Measurements from ENCODE around the gene RABGGTB. TPM values are rescaled to one million over a fixed set of nuclear protein-coding genes. Genes with fewer than 3 reads are reported as not detected.
"Not testable (repeated sequence)": the region's sequence is repeated elsewhere in the genome, so short reads cannot be mapped to it uniquely, and the experiment has no call there.

The RABGGTB gene
- polyA plus RNA-seq, 1 experiment, result 122 TPM

DNA sequence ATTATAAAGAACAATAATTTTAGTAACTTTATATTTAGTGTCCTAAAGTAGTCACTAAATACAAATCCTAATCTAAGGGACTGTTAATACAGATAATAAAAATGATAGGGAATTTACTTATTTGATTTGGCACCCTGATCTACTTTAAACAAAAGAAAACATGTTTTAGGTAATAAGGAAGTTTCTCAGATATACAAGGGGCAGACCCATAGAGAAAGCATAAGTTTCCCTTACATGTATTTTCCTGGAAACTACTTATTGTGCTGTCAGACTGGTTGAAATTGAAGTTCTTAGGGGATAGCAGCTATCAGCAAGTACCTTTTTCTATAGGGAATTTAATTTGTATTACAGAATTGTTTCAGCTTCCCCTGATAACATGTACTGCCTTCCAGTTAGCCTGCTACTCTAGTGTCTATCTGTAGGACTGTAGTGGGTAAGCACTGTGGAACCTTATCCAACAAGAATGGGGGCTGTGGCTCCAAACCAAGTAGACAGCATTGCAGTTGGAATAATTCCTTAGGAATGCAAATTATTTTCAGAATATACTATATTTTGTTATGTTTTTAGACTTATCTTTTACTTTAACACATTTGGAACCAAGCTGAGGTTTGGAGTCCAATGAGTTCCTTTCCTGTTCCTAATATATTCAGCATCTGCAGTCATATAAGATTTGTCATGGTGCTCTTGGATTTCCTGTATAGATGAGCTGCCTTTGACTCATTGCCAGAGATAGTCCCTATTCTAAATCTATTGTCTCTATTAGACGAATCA, 25.3 kb downstream of the RABGGTB start:
- POLR2A ChIA-PET, result interaction anchor here (1.3 kb wide), 2 partner anchors 14 to 26 kb away, joined by 3 to 4 read pairs; partner anchors contain the start of gene RABGGTB
- CTCF ChIA-PET, result no interaction called here
- H3K27ac ChIP-seq (ENCODE audit: low read depth, low read length), result no peak overlapping the region
- H3K9me3 ChIP-seq (ENCODE audit: control insufficient read depth, insufficient read depth, low read length), result no peaks in the 10 kb centered on the region
- no peak for DNase-seq (ENCODE audit: low read depth, low spot score)
- H3K27me3 ChIP-seq (ENCODE audit: control insufficient read depth, insufficient read depth, low read length), result no peaks in the 10 kb centered on the region
- H3K4me3 ChIP-seq (ENCODE audit: low read depth, low read length), result no peak overlapping the region
- TF ChIP-seq, protein P1, sequence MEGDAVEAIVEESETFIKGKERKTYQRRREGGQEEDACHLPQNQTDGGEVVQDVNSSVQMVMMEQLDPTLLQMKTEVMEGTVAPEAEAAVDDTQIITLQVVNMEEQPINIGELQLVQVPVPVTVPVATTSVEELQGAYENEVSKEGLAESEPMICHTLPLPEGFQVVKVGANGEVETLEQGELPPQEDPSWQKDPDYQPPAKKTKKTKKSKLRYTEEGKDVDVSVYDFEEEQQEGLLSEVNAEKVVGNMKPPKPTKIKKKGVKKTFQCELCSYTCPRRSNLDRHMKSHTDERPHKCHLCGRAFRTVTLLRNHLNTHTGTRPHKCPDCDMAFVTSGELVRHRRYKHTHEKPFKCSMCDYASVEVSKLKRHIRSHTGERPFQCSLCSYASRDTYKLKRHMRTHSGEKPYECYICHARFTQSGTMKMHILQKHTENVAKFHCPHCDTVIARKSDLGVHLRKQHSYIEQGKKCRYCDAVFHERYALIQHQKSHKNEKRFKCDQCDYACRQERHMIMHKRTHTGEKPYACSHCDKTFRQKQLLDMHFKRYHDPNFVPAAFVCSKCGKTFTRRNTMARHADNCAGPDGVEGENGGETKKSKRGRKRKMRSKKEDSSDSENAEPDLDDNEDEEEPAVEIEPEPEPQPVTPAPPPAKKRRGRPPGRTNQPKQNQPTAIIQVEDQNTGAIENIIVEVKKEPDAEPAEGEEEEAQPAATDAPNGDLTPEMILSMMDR (IDR thresholded peaks at IDR 0.05; ENCODE audit: low read depth, low read length), result no peak

DNA sequence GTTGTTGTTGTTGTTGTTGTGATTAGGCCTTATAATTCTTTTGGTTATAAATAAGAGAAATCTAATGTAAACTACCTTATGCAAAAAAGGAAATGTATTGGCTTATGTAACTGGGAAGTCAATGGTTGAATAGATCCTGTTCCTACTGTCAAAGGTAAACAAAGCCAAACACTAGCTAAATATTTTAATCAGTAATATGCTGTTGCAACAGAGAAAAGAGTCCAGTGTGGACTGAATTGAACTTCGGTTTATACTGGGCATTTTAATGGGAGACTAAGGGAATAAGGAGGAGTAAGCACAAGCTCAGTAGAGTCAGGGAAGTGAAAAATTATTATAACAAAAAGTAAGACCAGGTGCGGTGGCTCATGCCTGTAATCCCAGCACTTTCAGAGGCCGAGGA, 26.0 kb downstream of the RABGGTB start:
- POLR2A ChIA-PET, result interaction anchor here (1.3 kb wide), 2 partner anchors 14 to 26 kb away, joined by 3 to 4 read pairs; partner anchors contain the start of gene RABGGTB
- no peak overlapping the region for H3K27ac ChIP-seq (ENCODE audit: low read depth, low read length)

DNA sequence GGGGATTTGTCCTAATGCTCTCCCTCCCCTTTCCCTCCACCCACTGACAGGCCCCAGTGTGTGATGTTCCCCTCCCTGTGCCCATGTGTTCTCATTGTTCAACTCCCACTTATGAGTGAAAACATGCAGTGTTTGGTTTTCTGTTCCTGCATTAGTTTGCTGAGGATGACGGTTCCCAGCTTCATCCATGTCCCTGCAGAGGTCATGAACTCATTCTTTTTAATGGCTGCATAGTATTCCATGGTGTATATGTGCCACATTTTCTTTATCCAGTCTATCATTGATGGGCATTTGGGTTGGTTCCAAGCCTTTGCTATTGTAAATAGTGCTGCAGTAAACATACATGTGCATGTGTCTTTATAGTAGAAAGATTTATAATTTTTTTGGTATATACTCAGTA, 37.5 kb downstream of the RABGGTB start:
- H3K4me3 ChIP-seq (ENCODE audit: low read depth, low read length); H3K27me3 ChIP-seq (ENCODE audit: control insufficient read depth, insufficient read depth, low read length); H3K27ac ChIP-seq (ENCODE audit: low read depth, low read length); POLR2A ChIA-PET; CTCF ChIA-PET; DNase-seq (ENCODE audit: low read depth, low spot score); H3K9me3 ChIP-seq (ENCODE audit: control insufficient read depth, insufficient read depth, low read length): not testable (repeated sequence)

More for the DNA sequence above, 26.0 kb downstream of the RABGGTB start:
- Histone ChIP-seq H3K27me3 (ENCODE audit: control insufficient read depth, insufficient read depth, low read length) (no peaks in the 10 kb centered on the region), H3K9me3 (ENCODE audit: control insufficient read depth, insufficient read depth, low read length) (no peaks in the 10 kb centered on the region), H3K4me3 (ENCODE audit: low read depth, low read length) (no peak overlapping the region)
- TF ChIP-seq, protein P1 (IDR thresholded peaks at IDR 0.05; ENCODE audit: low read depth, low read length), result no peak
- CTCF ChIA-PET, result no interaction called here
- no peak for DNase-seq (ENCODE audit: low read depth, low spot score)

DNA sequence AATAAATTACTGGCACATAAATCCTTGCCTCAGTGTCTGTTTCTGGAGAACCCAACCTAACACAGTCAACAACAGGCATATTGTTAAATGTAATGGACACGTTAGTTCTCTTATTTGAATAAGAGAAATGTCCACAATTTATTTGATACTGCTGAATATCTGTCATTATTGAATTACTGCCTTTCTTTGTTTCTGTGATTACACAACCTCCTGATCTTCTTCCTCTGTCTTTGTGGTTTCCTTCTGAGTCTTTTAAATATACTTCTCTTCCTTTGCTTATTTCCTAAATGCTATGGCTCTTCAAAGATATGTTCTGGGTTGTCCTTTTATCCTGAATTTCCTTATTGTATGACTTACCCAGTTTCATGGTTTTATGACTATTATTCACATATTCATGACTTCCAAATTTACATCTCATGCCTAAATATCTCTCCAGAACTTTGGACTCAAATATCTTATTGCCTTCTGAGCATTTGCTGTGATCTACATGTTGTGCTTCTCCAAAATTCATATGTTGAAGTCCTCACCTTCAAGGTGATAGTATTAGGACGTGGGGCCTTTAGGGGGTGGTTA, 50.6 kb downstream of the RABGGTB start:
- Histone ChIP-seq H3K27me3 (ENCODE audit: control insufficient read depth, insufficient read depth, low read length) (no peaks in the 10 kb centered on the region), H3K4me3 (ENCODE audit: low read depth, low read length) (no peak overlapping the region), H3K27ac (ENCODE audit: low read depth, low read length) (no peak overlapping the region), H3K9me3 (ENCODE audit: control insufficient read depth, insufficient read depth, low read length) (no peaks in the 10 kb centered on the region)
- no peak for DNase-seq (ENCODE audit: low read depth, low spot score)
- CTCF ChIA-PET, result interaction anchor here (0.7 kb wide), 1 partner anchor 63 kb away, joined by 3 read pairs; no protein-coding TSS in a partner anchor
- TF ChIP-seq, protein P1 (IDR thresholded peaks at IDR 0.05; ENCODE audit: low read depth, low read length), result no peak
- POLR2A ChIA-PET, result no interaction called here

DNA sequence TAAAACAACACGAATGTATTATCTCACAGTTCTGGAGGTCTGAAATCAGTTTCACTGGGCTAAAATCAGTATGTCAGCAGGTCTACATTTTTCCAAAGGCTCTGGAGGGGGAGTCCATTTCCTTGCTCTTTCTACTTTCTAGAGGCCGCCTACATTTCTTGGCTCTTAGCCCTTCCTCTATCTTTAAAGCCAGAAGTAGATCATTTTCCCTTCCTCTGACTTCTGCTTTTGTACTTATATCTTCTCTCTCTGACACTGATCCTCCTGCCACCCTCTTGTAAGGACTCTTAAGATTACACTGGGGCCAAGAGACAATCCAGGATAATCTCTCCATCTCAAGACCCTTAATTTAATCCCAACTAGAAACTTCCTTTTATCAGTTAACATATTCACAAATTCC, 52.0 kb downstream of the RABGGTB start:
- no peak for DNase-seq (ENCODE audit: low read depth, low spot score)
- no peaks in the 10 kb centered on the region for H3K9me3 ChIP-seq (ENCODE audit: control insufficient read depth, insufficient read depth, low read length)
- no peak overlapping the region for H3K27ac ChIP-seq (ENCODE audit: low read depth, low read length)
- H3K27me3 ChIP-seq (ENCODE audit: control insufficient read depth, insufficient read depth, low read length), result no peaks in the 10 kb centered on the region
- CTCF ChIA-PET, result no interaction called here
- POLR2A ChIA-PET, result no interaction called here
- TF ChIP-seq, protein P1 (IDR thresholded peaks at IDR 0.05; ENCODE audit: low read depth, low read length), result no peak
- no peak overlapping the region for H3K4me3 ChIP-seq (ENCODE audit: low read depth, low read length)
